GM19035 (cell line): ENCODE data around the gene WTIP.
"Not testable (repeated sequence)": the region's sequence is repeated elsewhere in the genome, so short reads cannot be mapped to it uniquely, and the experiment has no call there.

Source experiments
- ATAC-seq: cut with Tn5 transposase; IDR thresholded peaks from one replicate; pipeline ENCODE4 v1.9.1; 2021; ENCODE audit not compliant: unreplicated experiment

WTIP gene

DNA sequence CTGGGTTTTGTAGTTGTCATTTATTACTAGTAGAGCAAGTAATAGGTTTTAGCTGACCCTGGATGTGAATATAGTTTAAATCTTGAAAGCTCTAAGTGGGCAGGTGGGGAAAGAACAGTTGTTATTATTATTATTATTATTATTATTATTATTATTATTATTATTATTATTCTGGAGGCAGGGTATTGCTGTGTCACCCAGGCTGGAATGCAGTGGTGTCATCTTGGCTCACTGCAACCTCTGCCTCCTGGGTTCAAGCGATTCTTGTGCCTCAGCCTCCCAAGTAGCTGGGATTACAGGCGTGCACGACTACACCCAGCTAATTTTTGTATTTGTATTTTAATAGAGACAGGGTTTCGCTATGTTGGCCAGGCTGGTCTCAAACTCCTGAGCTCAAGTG lies 3.1 kb upstream of the WTIP start:
- ATAC-seq, result not testable (repeated sequence)

- no peak for ATAC-seq
Observed at GRCh38 chr19:34479396-34479795, 2.2 kb upstream of the WTIP start.

GRCh38 chr19:34480491-34480890 lies 1.1 kb upstream of the WTIP start:
- no peak for ATAC-seq

DNA sequence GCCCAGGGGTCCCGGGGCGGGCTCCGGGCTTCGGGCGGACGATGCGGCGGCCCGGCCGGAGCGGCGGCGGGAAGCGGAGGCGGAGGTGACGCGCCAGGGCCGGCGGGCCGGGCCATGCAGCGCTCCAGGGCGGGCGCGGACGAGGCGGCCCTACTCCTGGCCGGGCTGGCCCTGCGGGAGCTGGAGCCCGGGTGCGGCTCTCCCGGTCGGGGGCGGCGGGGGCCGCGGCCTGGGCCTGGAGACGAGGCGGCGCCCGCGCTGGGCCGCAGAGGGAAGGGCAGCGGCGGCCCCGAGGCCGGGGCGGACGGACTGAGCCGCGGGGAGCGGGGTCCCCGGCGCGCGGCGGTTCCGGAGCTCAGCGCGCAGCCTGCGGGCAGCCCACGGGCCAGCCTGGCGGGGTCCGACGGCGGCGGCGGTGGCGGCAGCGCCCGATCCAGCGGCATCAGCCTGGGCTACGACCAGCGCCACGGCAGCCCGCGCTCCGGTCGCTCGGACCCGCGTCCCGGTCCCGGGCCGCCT lies 362 bp downstream of the WTIP start:
- no peak for ATAC-seq

- ATAC-seq, result no peak
Observed at GRCh38 chr19:34482380-34483250, 1.1 kb downstream of the WTIP start.

- no peak for ATAC-seq
Observed at GRCh38 chr19:34484328-34484727, 2.8 kb downstream of the WTIP start.

- no peak for ATAC-seq
Observed at GRCh38 chr19:34485831-34486230, 4.3 kb downstream of the WTIP start.

GRCh38 chr19:34487651-34488051 lies 6.1 kb downstream of the WTIP start:
- no peak for ATAC-seq

- ATAC-seq, result no peak
Observed at GRCh38 chr19:34489175-34489574, 7.6 kb downstream of the WTIP start.

GRCh38 chr19:34490141-34490766 lies 8.7 kb downstream of the WTIP start:
- no peak for ATAC-seq

- no peak for ATAC-seq
Observed at GRCh38 chr19:34493038-34493648, 11.6 kb downstream of the WTIP start.

DNA sequence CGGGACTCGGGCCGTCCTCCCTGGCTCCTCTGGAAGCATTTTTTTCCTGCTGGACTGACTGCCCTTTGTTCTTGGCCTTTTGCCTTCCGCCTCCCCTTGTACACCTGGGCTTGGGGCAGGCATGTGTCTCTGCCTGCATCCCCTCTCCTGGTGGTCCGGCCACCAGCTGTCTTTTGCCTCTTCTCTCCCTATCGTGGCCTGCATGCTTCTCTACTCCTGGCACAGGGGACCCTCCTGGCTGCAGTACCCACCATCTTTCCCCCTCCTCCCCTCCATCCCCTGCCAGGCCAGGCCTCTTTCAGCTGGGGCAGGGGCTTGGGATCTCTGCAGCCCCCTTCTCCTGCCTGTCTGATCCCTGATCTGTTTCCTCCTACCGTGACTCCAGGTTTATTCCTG lies 12.1 kb downstream of the WTIP start:
- no peak for ATAC-seq

DNA sequence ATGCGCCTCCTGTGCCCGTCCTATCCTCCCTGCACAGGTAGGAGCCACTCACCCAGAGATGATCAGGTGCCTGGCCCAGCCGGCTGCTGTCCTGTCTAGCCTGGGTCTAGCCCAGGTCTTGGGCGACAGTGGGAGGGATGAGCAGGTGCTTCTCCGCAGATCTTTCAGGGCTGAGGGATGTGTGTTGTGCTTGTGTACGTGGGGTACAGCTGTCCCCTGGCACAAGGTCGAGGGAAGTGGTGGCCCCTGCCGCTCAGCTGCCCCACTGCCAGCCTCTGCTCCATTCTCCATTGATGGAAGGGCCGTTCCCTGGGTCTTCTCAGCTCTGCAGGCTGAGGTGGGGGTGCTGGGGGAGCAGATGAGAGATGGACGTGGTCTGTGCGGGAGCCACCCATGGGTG lies 13.0 kb downstream of the WTIP start:
- no peak for ATAC-seq

DNA sequence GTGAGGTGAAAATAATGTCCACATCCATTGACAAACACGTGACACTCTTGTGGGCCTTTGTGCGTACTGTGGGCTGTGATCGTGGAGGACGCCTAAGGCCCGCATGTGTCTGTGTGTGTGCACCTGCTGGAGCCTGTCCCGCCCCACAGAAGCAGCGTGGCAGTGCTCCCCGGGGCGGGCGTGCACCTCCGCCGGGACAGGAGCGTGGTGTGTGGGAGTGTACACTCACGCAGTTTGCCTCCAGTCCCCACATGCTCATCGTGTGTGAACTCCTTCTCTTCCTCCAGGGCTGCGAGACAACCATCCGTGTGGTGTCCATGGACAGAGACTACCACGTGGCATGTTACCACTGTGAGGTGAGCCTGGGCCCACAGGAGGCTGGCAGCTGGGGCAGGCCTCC lies 13.9 kb downstream of the WTIP start:
- no peak for ATAC-seq

GRCh38 chr19:34497112-34497805 lies 15.7 kb downstream of the WTIP start:
- ATAC-seq, result no peak

GRCh38 chr19:34499155-34499834 lies 17.7 kb downstream of the WTIP start:
- no peak for ATAC-seq

DNA sequence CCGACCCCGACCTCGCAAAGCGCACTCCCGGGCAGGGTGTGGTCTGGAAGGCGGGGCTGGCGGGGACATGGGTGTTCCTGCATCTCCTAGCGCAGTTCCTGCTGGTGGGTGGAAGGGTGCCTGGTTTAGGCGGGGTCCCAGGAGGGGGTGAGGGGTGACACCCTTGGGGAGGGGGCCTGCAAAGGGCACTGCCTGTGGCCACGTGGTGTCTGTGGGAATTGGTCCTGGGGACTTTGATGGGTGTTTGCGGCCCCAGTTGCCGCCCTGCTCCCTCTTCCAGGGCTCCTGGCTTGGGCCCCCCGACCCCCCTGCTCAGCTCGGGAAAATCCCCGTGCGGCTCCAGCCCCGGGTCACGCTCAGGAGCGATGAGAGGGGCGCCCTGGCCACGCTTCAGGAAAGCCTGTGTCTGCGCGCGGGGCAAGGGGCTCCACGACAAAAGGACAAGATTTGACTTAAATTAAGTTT lies 19.1 kb downstream of the WTIP start:
- no peak for ATAC-seq

DNA sequence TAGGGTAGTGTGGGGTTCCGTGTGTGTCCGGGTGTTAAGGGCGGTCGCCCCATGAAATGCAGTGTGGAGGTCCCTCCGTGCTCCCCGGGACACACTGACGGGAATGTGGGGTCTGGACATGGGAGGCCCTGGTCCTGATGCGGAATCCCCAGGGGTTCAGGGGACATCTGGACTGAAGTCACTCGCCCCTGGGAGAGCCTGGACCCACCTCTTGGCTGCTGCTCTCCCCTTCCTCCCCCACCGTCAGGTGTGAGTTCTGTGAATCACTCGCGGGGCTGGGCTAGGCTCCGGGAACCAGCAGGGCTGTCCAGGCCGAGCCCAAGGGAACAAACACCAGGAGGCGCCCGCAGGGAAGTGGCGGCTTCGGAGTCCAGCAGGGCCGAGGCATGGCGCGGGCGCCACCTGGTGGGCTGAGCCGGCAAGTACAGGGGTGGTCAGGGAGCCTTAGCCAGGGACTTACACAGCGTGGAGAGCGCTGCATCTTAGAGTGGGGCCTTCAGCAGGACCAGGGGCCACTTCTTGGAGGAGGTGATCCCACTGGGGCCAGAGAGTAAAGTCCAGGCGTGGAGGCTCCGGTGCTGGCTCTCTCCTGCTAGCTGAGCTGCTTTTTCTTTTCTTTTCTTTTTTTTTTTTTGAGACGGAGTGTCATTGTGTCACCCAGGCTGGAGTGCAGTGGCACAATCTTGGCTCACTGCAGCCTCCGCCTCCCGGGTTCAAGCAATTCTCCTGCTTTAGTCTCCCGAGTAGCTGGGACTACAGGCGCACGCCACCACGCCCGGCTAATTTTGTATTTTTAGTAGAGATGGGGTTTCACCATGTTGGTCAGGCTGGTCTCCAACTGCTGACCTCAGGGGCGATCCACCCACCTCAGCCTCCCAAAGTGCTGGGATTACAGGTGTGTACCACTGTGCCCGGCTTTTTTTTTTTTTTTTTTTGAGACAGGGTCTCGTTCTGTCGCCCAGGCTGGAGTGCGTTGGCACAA lies 20.1 kb downstream of the WTIP start:
- ATAC-seq, result peak; percentile 80
